SU-DHL-6 (cell line): ENCODE data around the gene SETD6.

Source experiments
- H2AFZ ChIP-seq: fragments of 200-600 bp; sonication (generic); 2 replicates; pipeline ENCODE4 v1.6.1; 2014; ENCODE audit warnings: low read depth, mild to moderate bottlenecking, moderate library complexity, mixed read lengths, antibody characterized with exemption, low read length; ENCODE audit not compliant: severe bottlenecking
- H3F3A ChIP-seq: fragments of 200-600 bp; shearing (Covaris generic); 2 replicates; pipeline ENCODE4 v1.6.0; 2016; ENCODE audit warnings: antibody characterized with exemption, mild to moderate bottlenecking; ENCODE audit not compliant: insufficient read depth
- H3K27ac ChIP-seq: fragments of 200-600 bp; sonication (generic); 2 replicates; pipeline ENCODE4 v1.5.1; 2016; ENCODE audit warnings: low read depth, mild to moderate bottlenecking, low read length, moderate library complexity, mixed read lengths
- H3K27me3 ChIP-seq: fragments of 200-600 bp; sonication (generic), shearing (Covaris generic); 2 replicates; pipeline ENCODE4 v1.6.0; 2014; ENCODE audit warnings: mild to moderate bottlenecking, low read length
- H3K36me3 ChIP-seq: fragments of 200-600 bp; sonication (generic); 2 replicates; pipeline ENCODE4 v1.6.1; 2014; ENCODE audit warnings: mild to moderate bottlenecking, low read length, mixed read lengths
- H3K4me2 ChIP-seq: fragments of 300-600, 200-600 bp; shearing (Covaris generic), sonication (generic); 2 replicates; pipeline ENCODE4 v1.6.0; 2014; ENCODE audit warnings: low read length, low read depth, mild to moderate bottlenecking; ENCODE audit not compliant: poor library complexity, severe bottlenecking
- H3K4me3 ChIP-seq: fragments of 200-600 bp; sonication (generic); 2 replicates; pipeline ENCODE4 v1.5.1; 2014; ENCODE audit warnings: antibody characterized with exemption, low read length, mild to moderate bottlenecking, mixed read lengths; ENCODE audit not compliant: insufficient read depth, poor library complexity, severe bottlenecking
- H3K79me2 ChIP-seq: fragments of 200-600 bp; sonication (generic); 2 replicates; pipeline ENCODE4 v1.6.1; 2014; ENCODE audit warnings: mild to moderate bottlenecking, low read length, moderate library complexity; ENCODE audit not compliant: insufficient read depth
- H3K9ac ChIP-seq: fragments of 200-600 bp; sonication (generic); 2 replicates; pipeline ENCODE4 v1.7.0; 2014; ENCODE audit warnings: mild to moderate bottlenecking, low read length
- H3K9me2 ChIP-seq: fragments of 200-600 bp; sonication (generic); replicated peaks from 2 replicates; pipeline ENCODE4 v1.6.1; 2014; ENCODE audit warnings: low read length; ENCODE audit not compliant: insufficient read depth
- H3K9me3 ChIP-seq: fragments of 200-600 bp; sonication (generic); 2 replicates; pipeline ENCODE4 v1.6.1; 2014; ENCODE audit warnings: low read length, mixed read lengths; ENCODE audit not compliant: insufficient read depth
- H4K20me1 ChIP-seq: fragments of 200-600 bp; sonication (generic); 2 replicates; pipeline ENCODE4 v1.6.1; 2014; ENCODE audit warnings: low read depth, mild to moderate bottlenecking, antibody characterized with exemption, low read length, moderate library complexity, mixed read lengths
- CTCF ChIP-seq: fragments of 200-600 bp; sonication (generic); IDR thresholded peaks from one replicate; pipeline ENCODE4 v1.5.1; 2017; ENCODE audit warnings: antibody characterized with exemption, mild to moderate bottlenecking, low read length, moderate library complexity; ENCODE audit not compliant: insufficient read depth, poor library complexity, severe bottlenecking
- EZH2phosphoT487 ChIP-seq: fragments of 200-600 bp; sonication (generic), shearing (Covaris generic); conservative IDR thresholded peaks from 2 replicates; pipeline ENCODE4 v1.6.1; 2018; ENCODE audit warnings: mild to moderate bottlenecking, antibody characterized with exemption, low read length, moderate library complexity, mixed read lengths

Gene SETD6

DNA sequence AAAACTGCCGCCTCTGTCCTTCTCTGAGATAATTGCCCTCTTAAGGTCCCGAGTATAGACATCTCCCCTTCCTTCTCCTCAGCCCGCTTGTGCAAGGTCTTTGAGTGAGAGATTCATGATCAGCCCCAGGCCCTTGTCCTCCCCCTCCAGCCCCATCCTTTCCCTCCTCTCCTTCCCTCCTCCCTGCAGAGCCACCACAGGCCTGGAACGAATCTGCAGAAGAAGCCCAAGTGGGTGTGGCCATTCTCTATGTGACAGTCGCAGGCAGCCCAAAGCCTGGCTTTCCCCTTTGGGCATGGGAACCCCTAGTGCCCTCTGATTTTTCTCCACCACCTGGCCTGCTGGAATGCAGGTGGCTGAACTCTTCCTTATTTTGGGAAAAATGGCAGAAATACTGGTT, 22.6 kb upstream of the SETD6 start:
- Histone ChIP-seq H3K79me2 (no peaks in the 10 kb centered on the region), H3K27ac (no peak overlapping the region), H3F3A (no peaks in the 10 kb centered on the region), H3K9me3 (no peaks in the 10 kb centered on the region), H3K4me2 (no peak overlapping the region), H3K4me3 (no peak overlapping the region), H4K20me1 (no peaks in the 10 kb centered on the region), H3K27me3 (no peaks in the 10 kb centered on the region), H3K9me2 (no peaks in the 10 kb centered on the region), H2AFZ (no peak overlapping the region), H3K36me3 (no peaks in the 10 kb centered on the region), H3K9ac (no peak overlapping the region)
- TF ChIP-seq CTCF (no peak), EZH2phosphoT487 (no peak)

DNA sequence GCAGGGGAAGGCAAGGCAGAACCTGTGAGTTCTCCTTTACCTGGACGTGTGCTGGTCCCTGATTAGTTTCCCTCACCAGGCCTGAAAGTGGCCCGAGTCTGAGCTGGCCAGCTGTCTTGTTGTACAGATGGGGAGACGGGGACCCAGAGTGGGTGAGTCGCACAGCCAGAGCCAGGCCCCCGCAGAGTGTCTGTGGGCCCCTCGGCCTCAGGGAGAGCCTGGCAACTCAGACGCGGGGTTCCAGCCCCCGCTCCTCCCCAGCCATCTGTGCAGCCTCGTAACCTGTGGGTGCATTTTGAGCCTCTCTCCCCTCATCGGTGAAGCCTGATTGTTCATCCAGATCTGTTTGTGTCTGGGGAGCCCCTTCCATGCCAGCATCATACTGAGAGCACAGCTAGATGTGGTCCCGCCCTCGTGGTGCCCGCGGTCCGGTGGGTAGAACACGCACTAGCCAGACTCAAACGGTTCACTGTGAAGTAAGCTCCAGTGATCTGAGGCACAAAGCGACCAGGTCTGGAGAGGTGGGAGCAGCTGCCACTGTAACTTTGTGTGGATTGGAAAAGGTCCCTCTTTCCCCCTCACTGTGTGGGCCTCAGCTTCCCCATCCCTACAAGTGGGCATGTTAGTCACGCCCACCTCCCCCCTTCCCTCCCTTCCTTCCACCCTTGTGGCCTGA, 21.4 kb upstream of the SETD6 start:
- Histone ChIP-seq H3F3A (no peaks in the 10 kb centered on the region), H2AFZ (no peak overlapping the region), H3K9me3 (no peaks in the 10 kb centered on the region), H3K4me3 (no peak overlapping the region), H3K36me3 (no peaks in the 10 kb centered on the region), H3K9ac (no peak overlapping the region), H3K27me3 (no peaks in the 10 kb centered on the region), H3K9me2 (no peaks in the 10 kb centered on the region), H4K20me1 (no peaks in the 10 kb centered on the region), H3K27ac (no peak overlapping the region), H3K4me2 (no peak overlapping the region), H3K79me2 (no peaks in the 10 kb centered on the region)
- TF ChIP-seq CTCF (no peak), EZH2phosphoT487 (no peak)

GRCh38 chr16:58494981-58495520, 20.3 kb upstream of the SETD6 start:
- no peak for TF ChIP-seq CTCF
- TF ChIP-seq EZH2phosphoT487: no peak
- no peaks in the 10 kb centered on the region for H3K79me2 ChIP-seq

More at GRCh38 chr16:58494981-58495520, 20.3 kb upstream of the SETD6 start:
- Histone ChIP-seq H3K9me2 (no peaks in the 10 kb centered on the region), H3K4me2 (no peak overlapping the region), H3K4me3 (no peak overlapping the region), H3K9me3 (no peaks in the 10 kb centered on the region), H3K9ac (no peak overlapping the region), H3F3A (no peaks in the 10 kb centered on the region), H3K27ac (no peak overlapping the region), H2AFZ (no peak overlapping the region), H3K36me3 (no peaks in the 10 kb centered on the region), H3K27me3 (no peaks in the 10 kb centered on the region), H4K20me1 (no peaks in the 10 kb centered on the region)
